HG02870 (cell line): ENCODE results near the gene ITPR1.
A peak's percentile ranks its signal among the peaks of the same experiment; 100 is the strongest.
"Not testable (repeated sequence)": the region's sequence is repeated elsewhere in the genome, so short reads cannot be mapped to it uniquely, and the experiment has no call there.

Source experiments
- ATAC-seq: cut with Tn5 transposase; IDR thresholded peaks from one replicate; pipeline ENCODE4 v1.9.1; 2021; ENCODE audit warnings: mild to moderate bottlenecking, moderate library complexity; ENCODE audit not compliant: unreplicated experiment

ITPR1 gene

DNA sequence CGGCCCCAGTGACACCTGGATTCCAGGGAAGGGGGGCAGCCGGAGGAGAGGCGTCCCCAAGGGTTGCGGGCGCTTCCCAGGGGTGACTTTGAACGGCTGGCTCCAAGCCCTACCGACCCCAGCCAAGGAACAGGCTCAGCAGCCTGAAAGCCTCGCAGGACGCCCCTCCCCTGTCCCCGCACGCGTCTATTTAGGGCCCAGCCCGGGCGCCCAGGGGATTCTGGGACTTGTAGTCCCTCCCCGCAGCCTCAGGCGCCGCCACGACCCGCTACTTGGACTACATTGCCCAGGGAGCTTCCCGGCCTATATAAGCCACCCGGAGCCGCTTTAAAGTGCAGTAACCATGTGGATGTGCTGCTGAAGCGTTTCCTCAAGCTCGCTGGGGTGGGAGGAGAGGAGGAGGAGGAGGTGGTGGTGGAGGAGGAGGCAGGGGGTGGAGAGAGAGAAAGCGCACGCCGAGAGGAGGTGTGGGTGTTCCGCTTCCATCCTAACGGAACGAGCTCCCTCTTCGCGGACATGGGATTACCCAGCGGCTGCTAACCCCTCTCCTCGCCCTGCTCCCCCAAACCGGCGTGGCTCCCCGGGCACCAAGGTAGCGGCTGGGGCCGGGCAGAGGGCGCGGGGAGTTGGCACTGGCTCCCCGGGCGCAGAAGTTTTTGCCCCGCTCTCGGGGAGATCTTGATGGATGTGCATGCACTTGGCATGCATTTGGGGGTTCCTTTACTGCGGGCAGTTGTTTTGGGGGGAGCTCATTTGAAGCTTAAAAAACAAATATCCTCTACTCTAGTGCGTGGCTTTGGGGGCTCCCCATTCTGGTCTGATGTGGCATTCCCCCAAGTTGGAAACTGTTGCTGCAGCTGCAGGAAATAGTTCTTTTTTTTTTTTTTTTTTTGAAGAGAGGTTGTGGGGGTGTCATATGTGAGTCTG is at the start of gene ITPR1:
TSS of gene ITPR1 (plus strand) at position 335 of the 927 bp plus-strand sequence. CDS start 23,144 bp downstream, outside the sequence.
- peak; percentile 92 for ATAC-seq

DNA sequence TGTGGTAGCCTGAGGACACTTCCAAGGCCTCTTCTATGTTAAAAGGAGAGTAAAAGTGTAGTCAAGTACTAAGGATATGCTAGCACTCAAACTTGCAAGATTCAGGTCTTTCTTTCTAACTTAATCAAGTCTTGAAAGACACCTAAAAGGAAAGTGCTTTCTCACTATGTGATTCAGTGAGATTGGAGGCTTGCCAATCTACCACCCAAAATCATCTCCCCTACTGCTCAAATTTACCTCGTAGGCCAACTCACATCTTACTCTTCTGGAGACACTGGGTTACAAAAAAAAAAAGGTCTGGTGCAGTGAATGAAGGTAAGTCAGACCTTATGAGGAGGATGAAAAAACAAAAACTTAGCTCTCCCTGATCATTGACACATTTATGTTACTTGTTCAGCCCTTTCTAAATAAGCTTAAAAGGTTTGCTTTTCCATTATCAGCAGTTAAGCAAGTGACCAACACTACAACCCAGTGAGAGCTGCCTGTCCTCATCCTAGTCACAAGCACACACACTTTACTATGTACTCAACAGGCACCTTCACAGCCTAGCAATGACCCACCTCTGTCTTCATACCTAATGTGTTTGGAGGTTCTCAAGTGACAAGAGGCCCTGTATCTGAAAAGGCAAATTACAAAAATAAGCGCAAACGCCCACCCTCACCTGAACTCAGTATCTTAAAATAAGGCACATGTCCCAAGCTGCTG is 45.7 kb upstream of the ITPR1 start:
- no peak for ATAC-seq

DNA sequence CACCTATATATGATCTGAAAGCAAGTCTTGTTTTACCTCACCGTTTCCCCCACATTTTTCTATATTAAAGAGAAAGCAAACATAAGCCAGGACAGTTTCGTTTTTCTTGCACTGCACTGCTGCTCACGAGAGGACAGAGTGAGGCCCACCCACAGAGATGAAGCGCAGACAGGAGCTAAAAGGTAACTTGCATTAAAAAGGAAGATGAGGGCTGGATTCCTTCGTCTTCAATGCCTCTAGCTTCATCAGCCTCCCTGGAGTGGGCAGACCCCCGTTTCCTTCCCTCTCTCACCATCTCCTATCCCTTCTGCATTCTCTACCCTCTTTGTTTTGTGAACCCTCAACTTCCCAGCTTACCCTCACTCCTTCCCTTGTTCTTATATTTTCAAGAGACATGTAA is 45.0 kb upstream of the ITPR1 start:
- no peak for ATAC-seq

DNA sequence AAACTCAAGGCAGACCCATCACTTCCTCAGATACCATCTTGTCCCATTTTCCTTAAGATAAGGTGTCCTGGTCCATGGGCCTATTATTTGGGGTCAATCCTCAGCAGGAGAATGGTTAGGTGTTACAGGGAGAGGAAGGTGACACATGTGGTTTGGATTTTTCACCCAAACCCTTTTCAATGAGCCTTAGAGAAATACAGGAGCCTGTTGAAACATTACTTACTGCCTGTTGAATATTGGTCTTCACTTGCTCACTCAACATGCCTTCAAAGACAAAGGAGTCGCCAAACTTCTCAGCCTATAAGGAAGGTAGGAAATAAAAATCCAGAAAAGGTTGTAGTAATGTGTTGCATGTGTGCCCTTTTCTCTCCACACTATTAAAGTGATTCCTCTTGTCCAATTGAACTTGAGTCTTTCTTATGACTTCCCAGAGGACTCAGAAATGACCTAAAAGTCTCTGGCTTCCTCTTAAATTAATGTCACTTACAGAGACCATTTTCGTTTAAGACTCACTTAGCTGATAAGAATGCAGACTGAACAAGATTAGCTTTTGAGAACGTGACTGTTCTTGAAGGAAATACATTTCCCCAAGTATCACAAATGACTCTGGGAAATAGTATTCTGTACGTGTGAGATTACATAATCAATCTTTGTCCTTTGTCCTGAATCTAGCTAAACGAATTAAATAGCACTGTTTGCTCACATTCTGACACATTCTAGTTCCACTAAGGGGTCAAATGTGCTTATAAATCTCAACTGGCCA is 43.9 kb upstream of the ITPR1 start:
- no peak for ATAC-seq

DNA sequence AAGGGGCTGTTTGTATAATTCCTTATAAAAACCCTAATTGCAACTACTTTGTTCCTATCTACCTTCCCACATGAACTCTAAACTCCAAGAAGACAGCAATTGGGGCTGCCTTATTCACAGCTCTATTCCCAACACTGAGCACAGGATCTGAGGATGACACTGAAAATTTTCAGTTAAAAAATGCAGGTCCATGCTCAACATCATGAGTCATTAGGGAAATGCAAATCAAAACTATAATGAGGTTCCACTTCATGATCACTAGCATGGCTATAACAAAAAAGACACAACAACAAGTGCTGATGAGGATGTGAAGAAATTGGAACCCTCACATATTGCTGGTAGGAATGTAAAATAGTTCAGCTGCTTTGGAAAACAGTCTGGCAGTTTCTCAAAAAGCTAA is 39.0 kb upstream of the ITPR1 start:
- ATAC-seq, result no peak

DNA sequence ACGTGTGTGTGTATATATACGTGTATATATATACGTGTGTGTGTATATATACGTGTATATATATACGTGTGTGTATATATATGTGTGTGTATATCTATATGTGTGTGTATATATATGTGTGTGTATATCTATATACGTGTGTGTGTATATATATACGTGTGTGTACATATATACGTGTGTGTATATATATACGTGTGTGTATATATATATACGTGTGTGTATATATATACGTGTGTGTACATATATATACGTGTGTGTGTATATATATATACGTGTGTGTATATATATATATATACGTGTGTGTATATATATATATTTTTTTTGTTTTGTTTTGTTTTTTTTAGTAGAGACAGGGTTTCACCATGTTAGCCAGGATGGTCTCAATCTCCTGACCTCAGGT is 36.4 kb upstream of the ITPR1 start:
- ATAC-seq, result not testable (repeated sequence)

DNA sequence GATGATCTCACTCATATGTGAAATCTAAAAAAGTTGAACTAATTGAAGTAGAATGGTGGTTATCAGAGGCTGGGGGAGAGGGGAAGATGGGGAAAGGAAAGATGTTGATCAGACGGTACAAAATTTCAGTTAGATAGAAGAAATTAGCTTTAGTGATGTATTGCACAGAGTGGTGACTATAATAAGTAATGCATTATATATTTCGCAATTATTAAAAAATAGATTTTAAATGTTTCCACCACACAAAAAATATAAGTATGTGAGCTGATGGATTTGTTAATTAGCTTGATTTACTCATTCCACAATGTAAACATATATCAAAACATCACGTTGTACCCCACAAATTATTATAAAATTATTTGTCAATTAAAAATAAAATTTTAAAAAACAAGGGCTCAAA is 34.2 kb upstream of the ITPR1 start:
- no peak for ATAC-seq

DNA sequence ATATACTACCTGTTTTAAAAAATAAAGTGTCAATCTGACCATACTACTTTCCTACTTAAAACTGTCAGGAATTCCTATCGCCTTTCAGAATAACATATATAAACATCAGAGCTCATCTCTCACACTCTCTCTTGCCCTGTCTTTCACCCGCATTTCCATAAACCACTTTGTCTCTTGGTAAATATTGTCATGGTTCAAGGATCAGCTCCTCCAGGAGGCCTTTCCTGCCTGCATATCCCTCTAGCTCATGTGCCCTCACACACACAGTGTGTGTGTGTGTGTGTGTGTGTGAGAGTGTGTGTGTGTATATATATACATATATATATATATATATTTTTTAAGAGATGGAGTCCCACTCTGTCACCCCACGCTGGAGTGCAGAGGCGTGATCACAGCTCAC is 32.8 kb upstream of the ITPR1 start:
- ATAC-seq, result no peak

DNA sequence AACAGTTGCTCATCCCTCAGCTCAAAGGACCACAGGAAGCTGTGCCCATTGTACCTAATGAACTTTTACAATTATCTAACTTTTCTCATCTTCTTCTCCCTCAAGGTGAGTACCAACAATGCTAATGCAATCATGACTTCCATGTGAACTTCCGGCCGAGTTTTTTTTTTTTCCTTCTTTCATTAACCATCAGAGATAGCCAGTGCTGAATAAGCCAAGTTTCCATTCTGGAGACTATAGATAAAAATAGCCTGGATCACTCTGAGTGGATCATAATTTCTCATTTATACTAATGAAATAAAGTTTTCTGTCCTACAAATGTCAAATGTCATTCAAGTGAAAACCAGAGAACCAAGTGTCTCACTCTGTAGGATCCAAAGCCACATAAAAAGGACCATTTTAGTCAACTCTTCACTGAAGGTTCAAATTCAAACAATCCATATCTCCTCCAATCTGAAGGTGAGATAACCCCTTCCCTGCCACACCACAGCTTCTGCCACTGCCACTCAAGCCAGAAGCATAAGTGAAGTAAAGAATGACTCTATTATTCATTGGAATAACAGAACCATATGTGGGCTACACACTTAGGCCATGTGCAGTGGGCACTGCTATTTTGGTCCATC is 31.6 kb upstream of the ITPR1 start:
- ATAC-seq, result no peak

DNA sequence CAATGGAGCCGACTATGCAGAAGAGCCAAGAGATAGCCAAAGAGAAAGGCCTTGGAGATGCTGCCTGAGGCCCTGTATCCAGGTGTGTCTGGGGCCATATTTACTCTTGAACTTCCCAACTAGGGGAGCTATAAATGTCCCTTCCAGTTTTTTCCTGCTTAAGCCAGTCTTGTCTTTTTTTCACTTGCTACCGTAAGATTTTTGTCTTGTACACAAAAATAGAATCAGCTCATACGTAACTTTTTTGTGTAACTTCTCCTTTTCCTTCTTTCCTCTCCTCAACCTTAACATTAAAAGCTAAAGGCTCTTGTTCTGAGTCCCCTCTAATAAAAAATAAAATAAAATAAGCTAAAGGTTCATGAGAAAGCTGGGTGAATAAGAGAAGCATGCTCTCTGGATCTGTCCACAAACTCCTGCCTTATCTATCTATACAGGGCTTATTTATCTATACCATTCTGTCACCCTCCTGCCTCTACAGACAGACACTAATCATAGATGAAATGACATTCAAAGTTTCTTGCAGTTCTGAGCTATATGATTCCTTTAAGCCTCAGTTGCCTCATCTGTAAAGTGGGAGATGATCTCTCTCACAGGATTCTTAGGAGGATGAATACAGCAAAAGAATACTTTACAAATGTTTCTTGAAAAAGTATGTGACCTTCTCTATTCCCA is 30.6 kb upstream of the ITPR1 start:
- no peak for ATAC-seq

DNA sequence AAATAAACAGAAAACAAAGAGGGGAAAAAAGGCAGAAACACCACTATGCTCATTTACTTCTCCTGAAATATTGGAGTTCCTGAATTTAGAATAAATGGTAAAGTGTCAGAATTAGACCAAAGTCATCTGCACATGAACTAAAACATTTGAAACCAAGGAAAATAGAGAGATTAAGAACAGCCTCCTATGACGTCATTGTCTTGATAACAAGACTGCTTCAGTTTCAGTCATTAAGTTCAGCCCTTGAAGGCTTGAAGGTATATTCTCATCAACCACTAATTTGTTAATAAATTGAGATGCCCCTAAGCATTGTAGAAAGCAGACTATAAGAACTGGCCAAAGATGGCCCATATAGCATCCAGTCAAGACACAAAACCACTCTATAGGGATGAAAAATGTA is 28.6 kb upstream of the ITPR1 start:
- ATAC-seq, result no peak

DNA sequence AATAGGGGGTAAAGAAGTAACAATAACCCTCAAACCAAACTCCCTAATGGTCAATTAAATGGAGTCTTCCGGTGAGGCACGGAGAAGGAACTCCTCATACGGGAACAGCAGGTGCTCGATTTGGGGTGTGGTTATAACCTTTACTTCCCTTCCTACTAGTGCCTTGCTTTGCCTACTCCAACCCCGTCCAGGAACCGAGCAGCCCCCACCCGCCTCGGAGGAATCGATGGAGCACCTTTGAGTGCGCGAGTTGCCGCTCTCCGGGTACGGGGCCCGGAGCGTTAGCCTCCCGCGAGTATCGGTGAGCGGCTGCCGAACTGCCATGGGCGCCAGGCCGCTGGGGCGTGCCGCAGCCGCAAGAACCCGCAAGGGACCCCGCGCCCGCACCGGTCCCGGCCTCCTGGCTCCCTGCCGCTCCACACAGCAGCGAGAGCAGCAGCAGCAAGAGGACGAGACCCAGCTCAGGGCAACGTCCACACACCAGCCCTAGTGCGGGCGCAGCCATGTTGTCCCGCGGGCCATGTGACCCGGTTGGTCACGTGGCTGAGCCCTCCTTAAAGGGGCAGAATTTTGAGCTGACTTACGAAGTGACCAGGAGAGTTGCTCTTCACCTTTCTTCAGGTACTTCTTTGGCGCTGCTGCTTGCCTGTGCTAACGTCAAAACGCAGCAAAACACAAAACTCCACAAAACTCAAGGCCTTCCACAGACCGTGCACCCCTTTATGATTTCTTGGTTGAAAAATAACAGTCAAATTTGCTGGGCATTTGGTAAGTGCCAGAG is 26.2 kb upstream of the ITPR1 start, which contains the start of gene SUMF1:
TSS of gene SUMF1 (minus strand) at position 529 of the 781 bp plus-strand sequence. CDS start at position 505, 24 bp downstream.
- ATAC-seq, result peak; percentile 99

DNA sequence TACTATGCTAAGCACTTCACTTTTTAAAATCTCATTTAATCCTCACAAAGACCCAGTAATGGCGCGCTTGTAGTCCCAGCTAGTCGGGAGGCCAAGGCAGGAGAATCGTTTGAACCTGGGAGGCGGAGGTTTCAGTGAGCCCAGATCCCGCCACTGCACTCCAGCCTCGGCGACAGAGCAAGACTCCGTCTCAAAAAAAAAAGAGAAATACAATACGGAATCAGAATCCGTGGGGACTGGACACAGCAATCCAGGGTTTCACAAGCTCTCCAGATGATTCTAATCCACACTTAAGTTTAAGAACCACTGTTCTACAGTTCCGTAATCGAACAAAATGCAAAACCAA is 25.7 kb upstream of the ITPR1 start:
- ATAC-seq, result no peak

DNA sequence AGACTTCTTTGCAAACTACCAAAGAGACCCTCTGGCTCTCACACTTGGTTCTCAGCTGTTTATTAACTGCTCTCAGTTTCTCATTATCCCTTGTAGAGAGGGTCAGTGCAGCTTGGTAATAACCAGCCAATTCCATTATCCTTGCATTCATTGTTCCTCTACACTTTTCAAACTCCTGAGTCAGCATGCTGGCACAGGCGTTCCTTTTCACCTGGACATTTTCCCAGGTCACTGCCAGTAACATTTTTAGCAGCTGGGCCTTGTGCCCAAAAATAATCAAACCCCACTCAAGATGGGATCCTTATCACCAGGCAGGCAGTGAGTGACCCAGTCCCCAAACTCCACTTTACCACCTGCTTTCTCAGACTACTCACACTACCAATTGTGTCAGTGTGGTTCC is 21.2 kb upstream of the ITPR1 start:
- no peak for ATAC-seq

DNA sequence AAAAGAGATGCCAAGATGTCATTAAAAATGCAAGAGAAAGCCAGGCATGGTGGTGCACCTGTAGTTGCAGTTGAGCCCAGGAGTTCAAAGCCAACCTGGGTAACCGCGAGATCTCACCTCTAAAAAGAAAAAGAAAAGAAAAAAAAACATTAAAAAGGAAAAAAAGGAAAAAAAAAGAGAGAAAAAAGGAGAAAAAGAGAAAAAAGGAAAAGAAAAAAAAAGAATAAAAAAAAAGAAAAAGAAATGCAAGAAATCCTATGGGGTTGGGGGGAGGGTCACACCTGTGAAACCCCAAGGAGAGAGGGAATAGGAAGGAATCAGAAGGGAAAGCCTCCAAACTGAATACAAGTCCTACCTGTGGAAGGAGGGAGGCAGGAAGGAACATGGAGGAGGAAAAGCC is 20.8 kb upstream of the ITPR1 start:
- ATAC-seq, result no peak

DNA sequence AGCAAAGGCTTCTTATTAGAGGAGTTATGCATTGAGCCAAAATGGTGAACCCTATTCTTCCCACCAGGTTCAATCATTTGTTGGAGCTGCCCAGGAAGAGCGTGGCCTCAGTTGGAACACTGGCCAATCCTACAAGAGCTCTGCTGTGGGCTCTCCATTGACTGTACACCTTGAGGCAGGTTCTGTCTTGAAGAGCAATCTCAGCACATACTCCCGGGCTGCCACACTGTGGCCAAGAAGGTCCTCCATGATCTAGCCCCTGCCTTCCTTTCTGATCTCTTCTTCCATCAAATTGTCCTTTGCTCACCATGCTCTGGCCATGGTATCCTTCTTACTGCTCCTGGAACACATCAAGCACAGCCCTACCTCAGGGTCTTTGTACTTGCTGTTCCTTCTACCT is 20.4 kb upstream of the ITPR1 start:
- no peak for ATAC-seq

DNA sequence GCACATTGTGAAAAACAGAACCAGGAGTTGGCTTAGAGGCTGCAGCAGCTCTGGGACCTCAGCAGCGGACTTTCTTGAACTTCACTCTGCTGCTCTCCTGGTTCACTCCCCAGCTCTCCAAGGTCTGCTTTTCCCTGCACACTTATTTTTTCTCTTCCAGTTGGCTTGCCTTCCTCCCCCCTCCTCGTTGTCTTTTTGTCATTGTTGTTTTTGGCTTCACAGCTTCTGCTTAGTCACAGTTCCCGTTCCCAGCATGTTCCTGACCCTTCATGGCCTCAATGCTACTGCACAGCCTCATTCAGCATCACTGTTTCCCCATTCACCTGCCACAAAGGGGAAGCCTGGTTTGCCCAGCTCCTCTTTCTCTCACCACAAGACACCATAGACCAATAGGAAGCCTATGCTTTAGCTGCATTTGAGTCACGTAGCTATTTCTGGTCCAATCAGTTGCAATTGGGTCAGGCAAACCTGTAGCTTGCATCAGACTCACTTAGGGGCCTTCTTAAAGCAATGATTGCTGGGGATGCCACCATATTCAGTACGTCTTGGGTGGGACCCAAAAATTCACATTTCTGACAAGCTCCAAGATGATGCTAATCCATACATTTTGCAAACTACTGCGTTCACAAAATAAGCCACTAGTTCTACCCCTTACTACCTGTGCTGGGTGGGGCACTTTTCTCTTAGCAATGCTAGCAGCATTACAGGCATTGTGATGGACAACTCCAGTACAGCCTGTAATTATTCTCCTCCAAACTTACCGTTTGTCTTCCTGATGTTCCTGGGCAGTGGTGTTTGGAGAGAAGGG is 18.3 kb upstream of the ITPR1 start:
- peak; percentile 74 for ATAC-seq

DNA sequence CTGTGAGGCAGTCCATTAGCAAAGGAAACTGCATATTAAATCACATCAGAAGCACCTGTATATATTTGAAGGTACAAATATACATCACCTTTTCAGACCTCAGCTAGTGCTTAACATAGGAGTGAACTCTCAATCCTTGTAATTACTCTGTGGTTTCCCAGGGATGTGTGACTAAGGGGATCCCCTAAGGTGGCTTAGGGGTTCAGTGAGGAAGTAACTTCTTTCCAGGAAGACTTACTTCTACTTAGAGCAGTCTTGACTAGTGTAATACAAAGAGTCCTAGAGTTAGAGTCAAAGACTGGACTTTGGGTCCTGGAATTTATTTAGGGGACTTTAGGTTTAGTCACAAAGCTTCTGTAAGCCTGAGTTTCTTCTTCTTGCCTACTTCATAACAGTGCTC is 17.3 kb upstream of the ITPR1 start:
- ATAC-seq, result no peak

DNA sequence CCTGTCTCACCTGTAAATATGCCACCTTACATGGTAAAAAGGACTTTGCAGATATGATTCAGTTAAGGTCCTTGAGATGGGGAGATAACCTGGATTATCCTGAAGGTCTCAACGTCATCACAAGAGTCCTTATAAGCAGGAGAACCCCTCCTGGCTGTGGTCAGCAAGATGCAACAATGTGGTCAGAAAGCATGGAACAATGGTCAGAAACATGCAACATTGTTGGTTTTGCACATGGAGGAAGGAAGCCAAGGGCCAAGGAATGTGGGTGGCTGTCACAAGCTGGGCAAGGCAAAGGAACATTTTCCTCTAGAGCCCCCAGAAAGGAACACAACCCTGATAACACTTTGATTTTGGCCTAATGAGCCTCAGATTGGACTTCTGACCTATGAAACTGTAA is 16.7 kb upstream of the ITPR1 start:
- ATAC-seq, result no peak
